Hepatocyte (in vitro differentiated cells): ENCODE results near the gene SIK3.

Experiments
- EZH2 ChIP-seq: fragments of 200-600 bp; sonication (generic); IDR thresholded peaks from 2 replicates; pipeline ENCODE4 v1.6.1; 2016; ENCODE audit warnings: antibody characterized with exemption, mild to moderate bottlenecking, borderline replicate concordance
- EZH2phosphoT487 ChIP-seq: fragments of 200-600 bp; sonication (generic); IDR thresholded peaks from one replicate; pipeline ENCODE4 v1.6.1; 2018; ENCODE audit warnings: antibody characterized with exemption, mild to moderate bottlenecking, low read depth, moderate library complexity; ENCODE audit not compliant: unreplicated experiment, severe bottlenecking
- TF ChIP-seq, protein P1 (sequence below): fragments of 200-600 bp; sonication (generic); IDR thresholded peaks from 2 replicates; pipeline ENCODE4 v1.5.1; 2016; ENCODE audit warnings: antibody characterized with exemption, mild to moderate bottlenecking; ENCODE audit not compliant: poor library complexity

DNA sequence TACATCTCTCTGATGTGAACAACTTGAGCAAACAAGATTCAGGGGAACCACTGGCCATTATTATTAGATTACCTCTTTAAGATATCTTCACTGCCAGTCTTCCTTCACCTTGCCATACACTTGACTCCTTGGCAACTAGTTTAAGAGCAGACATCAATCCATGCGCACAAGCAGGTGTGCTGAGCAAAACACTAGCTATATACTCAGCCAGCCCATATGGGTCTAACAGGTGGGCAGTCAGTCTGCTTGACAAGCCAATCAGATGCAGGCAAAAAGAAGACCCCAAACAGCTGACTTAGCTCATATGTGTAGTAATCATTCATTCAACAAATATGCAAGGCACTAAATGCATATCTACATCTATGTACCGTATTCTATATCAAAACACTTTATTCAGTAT lies 101.2 kb downstream of the SIK3 start:
- TF ChIP-seq, protein P1, sequence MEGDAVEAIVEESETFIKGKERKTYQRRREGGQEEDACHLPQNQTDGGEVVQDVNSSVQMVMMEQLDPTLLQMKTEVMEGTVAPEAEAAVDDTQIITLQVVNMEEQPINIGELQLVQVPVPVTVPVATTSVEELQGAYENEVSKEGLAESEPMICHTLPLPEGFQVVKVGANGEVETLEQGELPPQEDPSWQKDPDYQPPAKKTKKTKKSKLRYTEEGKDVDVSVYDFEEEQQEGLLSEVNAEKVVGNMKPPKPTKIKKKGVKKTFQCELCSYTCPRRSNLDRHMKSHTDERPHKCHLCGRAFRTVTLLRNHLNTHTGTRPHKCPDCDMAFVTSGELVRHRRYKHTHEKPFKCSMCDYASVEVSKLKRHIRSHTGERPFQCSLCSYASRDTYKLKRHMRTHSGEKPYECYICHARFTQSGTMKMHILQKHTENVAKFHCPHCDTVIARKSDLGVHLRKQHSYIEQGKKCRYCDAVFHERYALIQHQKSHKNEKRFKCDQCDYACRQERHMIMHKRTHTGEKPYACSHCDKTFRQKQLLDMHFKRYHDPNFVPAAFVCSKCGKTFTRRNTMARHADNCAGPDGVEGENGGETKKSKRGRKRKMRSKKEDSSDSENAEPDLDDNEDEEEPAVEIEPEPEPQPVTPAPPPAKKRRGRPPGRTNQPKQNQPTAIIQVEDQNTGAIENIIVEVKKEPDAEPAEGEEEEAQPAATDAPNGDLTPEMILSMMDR = no peak
- no peak for TF ChIP-seq EZH2
- TF ChIP-seq EZH2phosphoT487 = no peak
